ENCODE measurements around the gene TIGD4. TPM values are rescaled to one million over a fixed set of nuclear protein-coding genes. Genes with fewer than 3 reads are reported as not detected.

The TIGD4 gene
- total RNA-seq, 1 experiment from 2014 or later, result 0.33 TPM

- in situ Hi-C loops (cut with HindIII; ENCODE audit: low pct_unique_long_range_greater_than_20kb, low sequenced_read_pairs), result no loop called here
- Histone ChIP-seq H3K4me1 (ENCODE audit: control insufficient read depth, insufficient read depth, low read length) (peaks cover 5% of the 10 kb centered on the region), H3K9me3 (ENCODE audit: control insufficient read depth, insufficient read depth, low read depth, low read length) (no peaks in the 10 kb centered on the region), H3K36me3 (ENCODE audit: control insufficient read depth, insufficient read depth, low read length) (peaks cover 3% of the 10 kb centered on the region; the same call in 1 of the 2 replicates), H3K27ac (ENCODE audit: low read length) (no peak overlapping the region), H3K4me3 (ENCODE audit: low read depth in 2 of 2, low read length in 2 of 2) (no peak overlapping the region), H3K27me3 (ENCODE audit: control insufficient read depth, insufficient read depth, low read length) (no peaks in the 10 kb centered on the region)
- TF ChIP-seq POLR2AphosphoS5 (IDR thresholded peaks at IDR 0.05; ENCODE audit: low read depth, low read length) (no peak), SIN3A (IDR thresholded peaks at IDR 0.05; ENCODE audit: borderline replicate concordance, insufficient read depth, low read depth, low read length) (no peak), CTCF (IDR thresholded peaks at IDR 0.05) (peak; percentile 21; the same call in 1 of the 2 replicates)
- CTCF ChIA-PET, result no interaction called here
- no TSS peak for BruUV-seq (replicated peaks)
- ATAC-seq, result no peak
- POLR2A ChIA-PET, result interaction anchor here (0.6 kb wide), 1 partner anchor 127 kb away, joined by 4 read pairs; no protein-coding TSS in a partner anchor
- no peak for DNase-seq (ENCODE audit: low read depth, low spot score)
- intact Hi-C loops (cut with micrococcal nuclease; ENCODE audit: unreplicated experiment), result no loop called here
Measured at GRCh38 chr4:152784490-152785350, 5.2 kb upstream of the TIGD4 start.

- Histone ChIP-seq H3K4me3 (ENCODE audit: low read depth in 2 of 2, low read length in 2 of 2) (peak overlapping the region; percentile 88 to 94), H3K4me1 (ENCODE audit: control insufficient read depth, insufficient read depth, low read length) (peaks cover 5% of the 10 kb centered on the region), H3K27me3 (ENCODE audit: control insufficient read depth, insufficient read depth, low read length) (no peaks in the 10 kb centered on the region), H3K9me3 (ENCODE audit: control insufficient read depth, insufficient read depth, low read depth, low read length) (no peaks in the 10 kb centered on the region), H3K27ac (ENCODE audit: low read length) (peak overlapping the region; percentile 86), H3K36me3 (ENCODE audit: control insufficient read depth, insufficient read depth, low read length) (peaks cover 3% of the 10 kb centered on the region; the same call in 1 of the 2 replicates)
- in situ Hi-C loops (cut with HindIII; ENCODE audit: low pct_unique_long_range_greater_than_20kb, low sequenced_read_pairs) (no loop called here), intact Hi-C loops (cut with micrococcal nuclease; ENCODE audit: unreplicated experiment) (no loop called here)
- BruUV-seq (replicated peaks), result TSS peak; percentile 83
- TF ChIP-seq POLR2AphosphoS5 (IDR thresholded peaks at IDR 0.05; ENCODE audit: low read depth, low read length) (no peak), TCF7L2 (IDR thresholded peaks at IDR 0.05; ENCODE audit: low read depth, low read length) (no peak), REST (IDR thresholded peaks at IDR 0.05; ENCODE audit: insufficient read depth in 1 of 2, low read depth in 2 of 2, low read length in 1 of 2) (no peak), SIN3A (IDR thresholded peaks at IDR 0.05; ENCODE audit: borderline replicate concordance, insufficient read depth, low read depth, low read length) (no peak), CTCF (IDR thresholded peaks at IDR 0.05) (no peak)
- POLR2A ChIA-PET, result no interaction called here
- DNase-seq (ENCODE audit: low read depth, low spot score) (peak; percentile 2), ATAC-seq (peak; percentile 2)
- CTCF ChIA-PET, result no interaction called here
Measured at GRCh38 chr4:152780267-152780778, 793 bp upstream of the TIGD4 start.
